Liver (tissue), 9 donors: ENCODE measurements around the gene WWOX. TPM values are rescaled to one million over a fixed set of nuclear protein-coding genes. Genes with fewer than 3 reads are reported as not detected.

ENCODE experiments used
- DNase-seq: peaks from one replicate; pipeline ENCODE4 v3.0.0-alpha.2; 2017; ENCODE audit warnings: low spot score
- H3K27ac ChIP-seq, 2 donors: one replicate each; pipeline ENCODE4 v1.7.0; 2013; ENCODE audit warnings: inconsistent platforms in 2 of 2, low read length in 2 of 2, control low read depth in 1 of 2, low read depth in 1 of 2, mild to moderate bottlenecking in 1 of 2
- H3K27me3 ChIP-seq, 4 donors: one replicate each; pipeline versions ENCODE4 v1.6.1 to v1.7.0; 2013; ENCODE audit warnings: low read length in 3 of 4, inconsistent platforms in 1 of 4, mild to moderate bottlenecking in 1 of 4, moderate library complexity in 1 of 4; ENCODE audit not compliant: control insufficient read depth in 4 of 4, insufficient read depth in 4 of 4
- H3K36me3 ChIP-seq, 4 donors: one replicate each; pipeline versions ENCODE4 v1.6.1 to v1.7.0; 2013; ENCODE audit warnings: low read length in 3 of 4, mild to moderate bottlenecking in 3 of 4, low read depth in 1 of 4, moderate library complexity in 1 of 4; ENCODE audit not compliant: control insufficient read depth in 4 of 4, insufficient read depth in 3 of 4
- H3K4me1 ChIP-seq, 4 donors: one replicate each; pipeline versions ENCODE4 v1.6.1 to v1.7.0; 2013; ENCODE audit warnings: low read length in 3 of 4, mild to moderate bottlenecking in 3 of 4, moderate library complexity in 1 of 4; ENCODE audit not compliant: control insufficient read depth in 4 of 4, insufficient read depth in 4 of 4
- H3K4me3 ChIP-seq, 3 donors: one replicate each; pipeline versions ENCODE4 v1.6.1 to v1.7.0; 2013; ENCODE audit warnings: low read length in 3 of 3, control low read depth in 1 of 3, low read depth in 1 of 3, mild to moderate bottlenecking in 1 of 3
- H3K9ac ChIP-seq, 2 donors: one replicate each; pipeline ENCODE4 v1.7.0; 2013; ENCODE audit warnings: low read length in 2 of 2, mild to moderate bottlenecking in 2 of 2, moderate library complexity in 2 of 2, control low read depth in 1 of 2, low read depth in 1 of 2
- H3K9me3 ChIP-seq, 4 donors: one replicate each; pipeline versions ENCODE4 v1.6.1 to v1.7.0; 2013; ENCODE audit warnings: low read length in 3 of 4; ENCODE audit not compliant: control insufficient read depth in 4 of 4
- CTCF ChIP-seq: fragments of 150-350 bp; IDR thresholded peaks from 2 replicates; pipeline ENCODE4 v1.5.1; 2017; ENCODE audit warnings: improper control_type of control experiment, low read depth, low read length; ENCODE audit not compliant: missing input control
- EGR1 ChIP-seq, 2 donors: IDR thresholded peaks; 2 replicates each; pipeline ENCODE4 v1.6.1; 2016 to 2018; ENCODE audit warnings: antibody characterized with exemption in 2 of 2, low read depth in 2 of 2
- FOXA2 ChIP-seq: IDR thresholded peaks from 2 replicates; pipeline ENCODE4 v1.6.1; 2016; ENCODE audit warnings: antibody characterized with exemption
- GABPA ChIP-seq, 2 donors: IDR thresholded peaks in 1 of 2; conservative IDR thresholded peaks in 1 of 2; 2 replicates each; pipeline ENCODE4 v1.6.1; 2016; ENCODE audit warnings: antibody characterized with exemption in 2 of 2, mild to moderate bottlenecking in 1 of 2, moderate library complexity in 1 of 2
- HNF4A ChIP-seq, 2 donors: conservative IDR thresholded peaks; 2 replicates each; pipeline ENCODE4 v1.6.1; 2016; ENCODE audit warnings: antibody characterized with exemption in 2 of 2, mild to moderate bottlenecking in 2 of 2
- HNF4G ChIP-seq: IDR thresholded peaks from 2 replicates; pipeline ENCODE4 v1.6.1; 2016; ENCODE audit warnings: antibody characterized with exemption
- NR2F2 ChIP-seq: IDR thresholded peaks from 2 replicates; pipeline ENCODE4 v1.6.1; 2016; ENCODE audit warnings: antibody characterized with exemption
- RAD21 ChIP-seq, 2 donors: IDR thresholded peaks; 2 replicates each; pipeline ENCODE4 v1.6.1; 2016; ENCODE audit warnings: antibody characterized with exemption in 2 of 2, mild to moderate bottlenecking in 2 of 2
- REST ChIP-seq: IDR thresholded peaks from 2 replicates; pipeline ENCODE4 v1.6.1; 2016; ENCODE audit warnings: antibody characterized with exemption, mild to moderate bottlenecking
- RXRA ChIP-seq, 2 donors: IDR thresholded peaks; 2 replicates each; pipeline ENCODE4 v1.6.1; 2017 to 2018; ENCODE audit warnings: antibody characterized with exemption in 2 of 2, mild to moderate bottlenecking in 1 of 2
- SP1 ChIP-seq: IDR thresholded peaks from 2 replicates; pipeline ENCODE4 v1.6.1; 2018; ENCODE audit warnings: antibody characterized with exemption, mild to moderate bottlenecking
- TAF1 ChIP-seq: conservative IDR thresholded peaks from 2 replicates; pipeline ENCODE4 v1.6.1; 2016; ENCODE audit warnings: antibody characterized with exemption, mild to moderate bottlenecking
- YY1 ChIP-seq: IDR thresholded peaks from 2 replicates; pipeline ENCODE4 v1.6.1; 2016; ENCODE audit warnings: antibody characterized with exemption, mild to moderate bottlenecking
- whole genome bisulfite sequencing: extraction: QIAGEN DNeasy Blood & Tissue Kit; methylation state at CpG from one replicate; pipeline ENCODE4 v1.1.7; 2013; 5-methylcytosine and 5-hydroxymethylcytosine counted together
- polyA plus RNA-seq, 2 donors: library from polyadenylated mRNA; stranded (reverse) in 1 of 2; unstranded in 1 of 2; fragments of 200-250 nt in 1 of 2; fragments of >200 nt in 1 of 2; fragmentation: Nextera tagmentation in 1 of 2; extraction: Ambion mirVana in 1 of 2; gene quantifications; one replicate each; pipeline versions ENCODE4 v1.2.1 to v1.2.3, GENCODE V29; 2013 to 2015
- total RNA-seq, 2 donors: library from RNA; depleted of rRNA; stranded (reverse); fragments of >200 nt; gene quantifications; one replicate each; pipeline ENCODE4 v1.2.3, GENCODE V29; 2014
- TF ChIP-seq, protein P1 (sequence below): IDR thresholded peaks from 2 replicates; pipeline ENCODE4 v1.6.1; 2016; ENCODE audit warnings: antibody characterized with exemption
- TF ChIP-seq, protein P2 (sequence below): IDR thresholded peaks from 2 replicates; pipeline ENCODE4 v1.6.1; 2016; ENCODE audit warnings: antibody characterized with exemption
- TF ChIP-seq, protein P3 (sequence below): IDR thresholded peaks from 2 replicates; pipeline ENCODE4 v1.6.1; 2016; ENCODE audit warnings: antibody characterized with exemption
- donor health status: healthy.
- donor health status: healthy.
- donor health status: healthy.
- donor health status: healthy.
- donor health status: healthy.

Gene WWOX
- total and polyA plus RNA-seq, 4 donors: 9.8 to 46.0 (median 15.3) TPM

GRCh38 chr16:78415013-78415412 lies 315.6 kb downstream of the WWOX start (continued):
- TF ChIP-seq CTCF (no peak), RXRA (IDR thresholded peaks at IDR 0.05) (no peak), SP1 (no peak)

- 100% methylated on average over 1 of the region's 1 CpG for WGBS
- no peaks in the 10 kb centered on the region for H3K27me3 ChIP-seq
- no peak overlapping the region for H3K27ac ChIP-seq
- TF ChIP-seq HNF4G: no peak
- no peak for TF ChIP-seq YY1
- TF ChIP-seq NR2F2: no peak
- TF ChIP-seq GABPA (IDR thresholded peaks at IDR 0.05 in 1 of 2, conservative IDR thresholded peaks at IDR 0.05 in 1 of 2): no peak
- TF ChIP-seq RAD21 (IDR thresholded peaks at IDR 0.05): no peak
- TF ChIP-seq EGR1 (IDR thresholded peaks at IDR 0.05; ENCODE audit: low read depth in 2 of 2): no peak
- TF ChIP-seq, protein P1, sequence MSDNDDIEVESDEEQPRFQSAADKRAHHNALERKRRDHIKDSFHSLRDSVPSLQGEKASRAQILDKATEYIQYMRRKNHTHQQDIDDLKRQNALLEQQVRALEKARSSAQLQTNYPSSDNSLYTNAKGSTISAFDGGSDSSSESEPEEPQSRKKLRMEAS: no peak
- TF ChIP-seq TAF1: no peak
- TF ChIP-seq, protein P2, sequence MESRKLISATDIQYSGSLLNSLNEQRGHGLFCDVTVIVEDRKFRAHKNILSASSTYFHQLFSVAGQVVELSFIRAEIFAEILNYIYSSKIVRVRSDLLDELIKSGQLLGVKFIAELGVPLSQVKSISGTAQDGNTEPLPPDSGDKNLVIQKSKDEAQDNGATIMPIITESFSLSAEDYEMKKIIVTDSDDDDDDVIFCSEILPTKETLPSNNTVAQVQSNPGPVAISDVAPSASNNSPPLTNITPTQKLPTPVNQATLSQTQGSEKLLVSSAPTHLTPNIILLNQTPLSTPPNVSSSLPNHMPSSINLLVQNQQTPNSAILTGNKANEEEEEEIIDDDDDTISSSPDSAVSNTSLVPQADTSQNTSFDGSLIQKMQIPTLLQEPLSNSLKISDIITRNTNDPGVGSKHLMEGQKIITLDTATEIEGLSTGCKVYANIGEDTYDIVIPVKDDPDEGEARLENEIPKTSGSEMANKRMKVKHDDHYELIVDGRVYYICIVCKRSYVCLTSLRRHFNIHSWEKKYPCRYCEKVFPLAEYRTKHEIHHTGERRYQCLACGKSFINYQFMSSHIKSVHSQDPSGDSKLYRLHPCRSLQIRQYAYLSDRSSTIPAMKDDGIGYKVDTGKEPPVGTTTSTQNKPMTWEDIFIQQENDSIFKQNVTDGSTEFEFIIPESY: no peak
- TF ChIP-seq REST: no peak
- TF ChIP-seq HNF4A (conservative IDR thresholded peaks at IDR 0.05): no peak
- no peak for TF ChIP-seq RXRA (IDR thresholded peaks at IDR 0.05)
- TF ChIP-seq FOXA2: no peak
- no peak for TF ChIP-seq SP1
- TF ChIP-seq, protein P3, sequence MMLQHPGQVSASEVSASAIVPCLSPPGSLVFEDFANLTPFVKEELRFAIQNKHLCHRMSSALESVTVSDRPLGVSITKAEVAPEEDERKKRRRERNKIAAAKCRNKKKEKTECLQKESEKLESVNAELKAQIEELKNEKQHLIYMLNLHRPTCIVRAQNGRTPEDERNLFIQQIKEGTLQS: no peak
- H3K4me3 ChIP-seq: no peak overlapping the region
- no peaks in the 10 kb centered on the region for H3K4me1 ChIP-seq
- no peak for DNase-seq
- no peak overlapping the region for H3K9ac ChIP-seq
- peaks cover 0 to 5% (median 3%) of the 10 kb centered on the region in 4 donors for H3K9me3 ChIP-seq
- H3K36me3 ChIP-seq: no peaks in the 10 kb centered on the region
Observed at GRCh38 chr16:78415669-78416068, 316.2 kb downstream of the WWOX start.
